WTC11 (cell line): ENCODE data around the gene ROBO1.

Experiments
- CREM ChIP-seq: sonication (generic); formaldehyde crosslinking; IDR thresholded peaks from 2 replicates; pipeline ENCODE4 v1.8.1; 2022; ENCODE audit warnings: mild to moderate bottlenecking, missing genetic modification reagents, moderate library complexity
- ESRRA ChIP-seq: sonication (generic); formaldehyde crosslinking; IDR thresholded peaks from 2 replicates; pipeline ENCODE4 v1.8.1; 2022; ENCODE audit warnings: mild to moderate bottlenecking, missing genetic modification reagents, borderline replicate concordance
- FOXP1 ChIP-seq: sonication (generic); formaldehyde crosslinking; IDR thresholded peaks from 2 replicates; pipeline ENCODE4 v1.8.0; 2022; ENCODE audit warnings: missing genetic modification reagents, mild to moderate bottlenecking, moderate library complexity, borderline replicate concordance
- GABPB1 ChIP-seq: sonication (generic); formaldehyde crosslinking; IDR thresholded peaks from 2 replicates; pipeline ENCODE4 v1.8.1; 2023; ENCODE audit warnings: mild to moderate bottlenecking, missing genetic modification reagents
- SMAD4 ChIP-seq: sonication (generic); formaldehyde crosslinking; IDR thresholded peaks from 2 replicates; pipeline ENCODE4 v1.8.0; 2022; ENCODE audit warnings: mild to moderate bottlenecking, missing genetic modification reagents
- ZNF232 ChIP-seq: sonication (generic); formaldehyde crosslinking; IDR thresholded peaks from 2 replicates; pipeline ENCODE4 v1.8.0; 2022; ENCODE audit warnings: mild to moderate bottlenecking, missing genetic modification reagents
- ZNF281 ChIP-seq: sonication (generic); formaldehyde crosslinking; IDR thresholded peaks from 2 replicates; pipeline ENCODE4 v1.8.0; 2023; ENCODE audit warnings: mild to moderate bottlenecking, missing genetic modification reagents
- ZNF396 ChIP-seq: fragments of 250-450 bp; sonication (Bioruptor Pico); IDR thresholded peaks from 2 replicates; pipeline ENCODE4 v1.8.0; 2021; ENCODE audit warnings: mild to moderate bottlenecking, moderate library complexity, borderline replicate concordance
- TF ChIP-seq, protein P1 (sequence below): sonication (generic); formaldehyde crosslinking; IDR thresholded peaks from 2 replicates; pipeline ENCODE4 v1.8.0; 2022; ENCODE audit warnings: mild to moderate bottlenecking, missing genetic modification reagents
- TF ChIP-seq, protein P2 (sequence below): fragments of 200-600 bp; IDR thresholded peaks from 2 replicates; pipeline ENCODE4 v1.8.0; 2022; ENCODE audit warnings: antibody characterized with exemption
- TF ChIP-seq, protein P3 (sequence below): fragments of 250-450 bp; sonication (Bioruptor Pico); conservative IDR thresholded peaks from 2 replicates; pipeline ENCODE4 v1.9.0; 2021; ENCODE audit warnings: mild to moderate bottlenecking
- TF ChIP-seq, protein P4 (sequence below): sonication (generic); formaldehyde crosslinking; IDR thresholded peaks from 2 replicates; pipeline ENCODE4 v1.8.0; 2022; ENCODE audit warnings: mild to moderate bottlenecking, missing genetic modification reagents

- TF ChIP-seq ZNF396 (CRISPR knock-in tag) (no peak), SMAD4 (CRISPR knock-in tag) (no peak), FOXP1 (CRISPR knock-in tag) (no peak), ESRRA (no peak), ZNF232 (CRISPR knock-in tag) (no peak), CREM (no peak), GABPB1 (CRISPR knock-in tag) (no peak), ZNF281 (CRISPR knock-in tag) (no peak)
- TF ChIP-seq, protein P1, sequence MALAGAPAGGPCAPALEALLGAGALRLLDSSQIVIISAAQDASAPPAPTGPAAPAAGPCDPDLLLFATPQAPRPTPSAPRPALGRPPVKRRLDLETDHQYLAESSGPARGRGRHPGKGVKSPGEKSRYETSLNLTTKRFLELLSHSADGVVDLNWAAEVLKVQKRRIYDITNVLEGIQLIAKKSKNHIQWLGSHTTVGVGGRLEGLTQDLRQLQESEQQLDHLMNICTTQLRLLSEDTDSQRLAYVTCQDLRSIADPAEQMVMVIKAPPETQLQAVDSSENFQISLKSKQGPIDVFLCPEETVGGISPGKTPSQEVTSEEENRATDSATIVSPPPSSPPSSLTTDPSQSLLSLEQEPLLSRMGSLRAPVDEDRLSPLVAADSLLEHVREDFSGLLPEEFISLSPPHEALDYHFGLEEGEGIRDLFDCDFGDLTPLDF (CRISPR knock-in tag), result no peak
- TF ChIP-seq, protein P2, sequence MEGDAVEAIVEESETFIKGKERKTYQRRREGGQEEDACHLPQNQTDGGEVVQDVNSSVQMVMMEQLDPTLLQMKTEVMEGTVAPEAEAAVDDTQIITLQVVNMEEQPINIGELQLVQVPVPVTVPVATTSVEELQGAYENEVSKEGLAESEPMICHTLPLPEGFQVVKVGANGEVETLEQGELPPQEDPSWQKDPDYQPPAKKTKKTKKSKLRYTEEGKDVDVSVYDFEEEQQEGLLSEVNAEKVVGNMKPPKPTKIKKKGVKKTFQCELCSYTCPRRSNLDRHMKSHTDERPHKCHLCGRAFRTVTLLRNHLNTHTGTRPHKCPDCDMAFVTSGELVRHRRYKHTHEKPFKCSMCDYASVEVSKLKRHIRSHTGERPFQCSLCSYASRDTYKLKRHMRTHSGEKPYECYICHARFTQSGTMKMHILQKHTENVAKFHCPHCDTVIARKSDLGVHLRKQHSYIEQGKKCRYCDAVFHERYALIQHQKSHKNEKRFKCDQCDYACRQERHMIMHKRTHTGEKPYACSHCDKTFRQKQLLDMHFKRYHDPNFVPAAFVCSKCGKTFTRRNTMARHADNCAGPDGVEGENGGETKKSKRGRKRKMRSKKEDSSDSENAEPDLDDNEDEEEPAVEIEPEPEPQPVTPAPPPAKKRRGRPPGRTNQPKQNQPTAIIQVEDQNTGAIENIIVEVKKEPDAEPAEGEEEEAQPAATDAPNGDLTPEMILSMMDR, result no peak
- TF ChIP-seq, protein P3, sequence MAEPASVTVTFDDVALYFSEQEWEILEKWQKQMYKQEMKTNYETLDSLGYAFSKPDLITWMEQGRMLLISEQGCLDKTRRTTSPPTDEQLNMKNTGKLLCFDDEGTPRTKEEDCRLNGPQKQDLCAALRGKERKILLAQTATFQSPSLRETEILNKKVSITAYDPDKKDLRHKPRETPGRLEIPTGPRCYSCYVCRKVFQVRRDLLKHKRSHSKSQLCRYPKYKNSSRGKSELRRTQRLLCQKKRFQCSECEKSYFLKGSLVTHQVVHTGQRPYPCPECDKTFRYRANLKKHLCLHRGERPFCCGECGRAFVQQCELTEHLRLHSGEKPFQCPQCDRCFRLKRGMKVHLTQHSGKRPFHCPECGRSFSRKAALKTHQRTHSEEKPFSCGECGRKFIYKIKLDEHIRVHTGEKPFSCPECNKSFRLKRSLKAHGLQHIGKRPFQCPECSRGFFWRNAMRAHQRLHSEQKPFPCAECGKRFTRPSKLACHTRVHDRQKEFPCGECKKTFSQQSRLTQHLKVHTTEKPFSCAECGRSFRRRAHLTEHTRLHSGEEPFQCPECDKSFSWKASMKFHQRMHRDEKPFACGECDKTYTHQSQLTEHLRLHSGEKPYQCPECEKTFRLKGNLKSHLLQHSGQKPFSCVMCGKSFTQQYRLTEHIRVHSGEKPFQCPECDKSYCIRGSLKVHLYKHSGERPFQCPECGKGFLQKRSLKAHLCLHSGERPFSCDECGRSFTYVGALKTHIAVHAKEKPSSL, result no peak
- TF ChIP-seq, protein P4, sequence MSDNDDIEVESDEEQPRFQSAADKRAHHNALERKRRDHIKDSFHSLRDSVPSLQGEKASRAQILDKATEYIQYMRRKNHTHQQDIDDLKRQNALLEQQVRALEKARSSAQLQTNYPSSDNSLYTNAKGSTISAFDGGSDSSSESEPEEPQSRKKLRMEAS (CRISPR knock-in tag), result no peak
Measured at GRCh38 chr3:79329154-79329553, 438.6 kb downstream of the ROBO1 start.
